Lung (tissue), 12 donors: ENCODE measurements around the gene ABCB11. TPM values are rescaled to one million over a fixed set of nuclear protein-coding genes. Genes with fewer than 3 reads are reported as not detected.
"Not testable (repeated sequence)": the region's sequence is repeated elsewhere in the genome, so short reads cannot be mapped to it uniquely, and the experiment has no call there.

Source experiments
- ATAC-seq: fragments of 200-7000 bp; cut with Tn5 transposase; one replicate; pipeline ENCODE4 v1.9.1; 2020; ENCODE audit warnings: moderate number of reproducible peaks; ENCODE audit not compliant: insufficient read depth, low FRiP score
- DNase-seq, 3 donors: peaks; one replicate each; pipeline ENCODE4 v3.0.0-alpha.2; 2013 to 2017
- H3K27ac ChIP-seq, 2 donors: one replicate each; pipeline ENCODE4 v1.5.1; 2013; ENCODE audit warnings: mild to moderate bottlenecking in 2 of 2, moderate library complexity in 2 of 2, control low read depth in 1 of 2, inconsistent platforms in 1 of 2, low read depth in 1 of 2, low read length in 1 of 2
- H3K27me3 ChIP-seq, 3 donors: one replicate each; pipeline ENCODE4 v1.5.1; 2013; ENCODE audit warnings: low read length in 2 of 3; ENCODE audit not compliant: control insufficient read depth in 3 of 3, insufficient read depth in 3 of 3
- H3K36me3 ChIP-seq, 4 donors: one replicate each; pipeline ENCODE4 v1.5.1; 2013; ENCODE audit warnings: low read length in 4 of 4, mild to moderate bottlenecking in 1 of 4, moderate library complexity in 1 of 4; ENCODE audit not compliant: control insufficient read depth in 4 of 4, insufficient read depth in 4 of 4
- H3K4me1 ChIP-seq, 5 donors: one replicate each; pipeline ENCODE4 v1.5.1; 2013; ENCODE audit warnings: low read length in 5 of 5, mild to moderate bottlenecking in 2 of 5, moderate library complexity in 1 of 5; ENCODE audit not compliant: control insufficient read depth in 5 of 5, insufficient read depth in 5 of 5
- H3K4me3 ChIP-seq: one replicate; pipeline ENCODE4 v1.5.1; 2013; ENCODE audit warnings: mild to moderate bottlenecking, control low read depth, moderate library complexity
- H3K9ac ChIP-seq, 2 donors: one replicate each; pipeline ENCODE4 v1.5.1; 2013; ENCODE audit warnings: low read length in 2 of 2, control low read depth in 1 of 2; ENCODE audit not compliant: insufficient read depth in 1 of 2
- H3K9me3 ChIP-seq, 4 donors: one replicate each; pipeline ENCODE4 v1.5.1; 2013; ENCODE audit warnings: low read length in 3 of 4, mild to moderate bottlenecking in 1 of 4, moderate library complexity in 1 of 4; ENCODE audit not compliant: control insufficient read depth in 4 of 4, insufficient read depth in 3 of 4
- CTCF ChIP-seq: IDR thresholded peaks from 2 replicates; pipeline ENCODE4 v1.5.1; 2012; ENCODE audit warnings: mild to moderate bottlenecking; ENCODE audit errors: control extremely low read depth, extremely low read depth
- WGBS, 2 donors: extraction: QIAGEN DNeasy Blood & Tissue Kit; methylation state at CpG; one replicate each; pipeline ENCODE4 v1.1.7; 2013; 5-methylcytosine and 5-hydroxymethylcytosine counted together
- polyA plus RNA-seq, 2 donors: library from polyadenylated mRNA; stranded (reverse); fragments of 200-250 nt; gene quantifications; one replicate each; pipeline ENCODE4 v1.2.1, GENCODE V29; 2013
- total RNA-seq, 2 donors: library from RNA; depleted of rRNA in 1 of 2; stranded (reverse); fragments of >200 nt in 1 of 2; gene quantifications; one replicate each; pipeline ENCODE4 v1.2.1, GENCODE V29; 2014 to 2021
- donor health status: control.
- donor health status: control.
- donor health status: Bipolar disorder and iron deficiency.
- donor health status: healthy.
- donor health status: DM: yes; HTN: yes; CAD: no.

The ABCB11 gene
- total and polyA plus RNA-seq, 4 donors: 0.02 to 0.37 (median 0.09) TPM

GRCh38 chr2:169066897-169067296 is 35.8 kb upstream of the ABCB11 start:
- TF ChIP-seq CTCF: no peak
- peak overlapping the region in 1 of 2 donors; percentile 52 for H3K27ac ChIP-seq
- H3K36me3 ChIP-seq: no peaks in the 10 kb centered on the region
- WGBS, 2 donors: 24 to 28% methylated on average over 1 of the region's 1 CpG
- H3K9me3 ChIP-seq: no peaks in the 10 kb centered on the region
- no peaks in the 10 kb centered on the region for H3K4me1 ChIP-seq
- no peak overlapping the region for H3K4me3 ChIP-seq
- H3K9ac ChIP-seq: no peak overlapping the region
- H3K27me3 ChIP-seq: no peaks in the 10 kb centered on the region
- no peak for DNase-seq
- ATAC-seq: no peak

DNA sequence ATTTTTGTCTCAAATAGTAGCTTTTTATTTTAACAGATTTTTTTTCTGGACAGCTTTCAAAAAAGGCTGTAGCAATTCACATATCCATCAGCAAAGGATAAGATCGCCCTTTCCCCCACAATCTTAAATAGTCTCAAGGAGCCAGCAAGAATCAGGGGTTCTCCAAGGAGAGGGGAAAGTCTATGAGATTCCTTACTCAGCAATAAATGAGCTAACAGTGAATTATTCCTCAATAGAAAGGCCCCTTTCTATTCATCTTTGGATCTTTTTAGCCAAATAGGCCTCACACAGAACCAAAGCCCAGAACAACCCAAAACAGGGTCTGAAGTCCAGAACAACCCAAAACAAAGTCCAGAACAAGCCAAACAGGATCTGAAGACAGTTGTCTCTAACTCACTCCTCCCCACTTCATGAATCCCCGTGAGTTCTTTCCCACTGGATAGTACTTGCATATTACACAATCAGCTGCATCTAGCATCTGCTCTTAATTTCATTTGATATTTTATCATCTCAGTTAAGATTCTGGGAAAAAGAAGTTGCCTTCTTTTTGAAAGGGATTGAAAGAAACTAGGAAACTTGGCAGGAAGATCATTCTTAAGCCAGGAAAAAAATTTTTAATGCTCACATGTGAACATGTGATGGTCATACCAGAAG is 34.9 kb upstream of the ABCB11 start:
- ATAC-seq (no peak), DNase-seq (no peak)
- no peak overlapping the region for H3K9ac ChIP-seq
- no peaks in the 10 kb centered on the region for H3K36me3 ChIP-seq
- no peaks in the 10 kb centered on the region for H3K27me3 ChIP-seq
- H3K4me1 ChIP-seq: no peaks in the 10 kb centered on the region
- H3K9me3 ChIP-seq: no peaks in the 10 kb centered on the region
- no peak overlapping the region for H3K4me3 ChIP-seq
- WGBS, 2 donors: 77 to 85% methylated on average over 2 of the region's 2 CpGs
- no peak for TF ChIP-seq CTCF
- H3K27ac ChIP-seq: no peak overlapping the region

DNA sequence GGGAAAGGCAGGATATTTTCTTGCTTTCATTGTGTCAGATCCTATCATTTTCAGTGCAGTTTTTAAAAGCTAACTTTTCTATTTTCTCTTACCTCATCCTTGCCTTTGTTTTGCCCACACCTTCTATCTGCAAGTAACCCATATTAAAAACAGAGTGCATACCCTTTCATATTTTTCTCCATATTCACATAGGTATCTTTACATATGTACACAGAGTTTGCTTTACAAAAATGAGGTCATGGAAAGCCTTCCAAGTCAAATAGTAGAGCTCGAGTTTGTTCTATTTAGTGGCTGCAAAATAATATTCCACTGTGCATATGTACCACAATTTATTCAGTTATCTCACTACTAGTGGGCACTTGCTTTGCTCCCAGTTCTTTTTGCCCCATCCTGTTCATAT is 34.3 kb upstream of the ABCB11 start:
- Histone ChIP-seq H3K9ac (no peak overlapping the region), H3K9me3 (no peaks in the 10 kb centered on the region), H3K27me3 (no peaks in the 10 kb centered on the region), H3K36me3 (no peaks in the 10 kb centered on the region), H3K4me1 (no peaks in the 10 kb centered on the region), H3K27ac (no peak overlapping the region), H3K4me3 (no peak overlapping the region)
- DNase-seq: no peak
- ATAC-seq: no peak
- WGBS, 2 donors: 68 to 96% methylated on average over 1 of the region's 1 CpG
- TF ChIP-seq CTCF: no peak

- not testable (repeated sequence) for H3K27me3 ChIP-seq, DNase-seq, H3K36me3 ChIP-seq, H3K9ac ChIP-seq, ATAC-seq, H3K4me3 ChIP-seq, H3K4me1 ChIP-seq, H3K9me3 ChIP-seq, H3K27ac ChIP-seq
- 96 to 98% methylated on average over 17 of the region's 17 CpGs for WGBS, 2 donors
Measured at GRCh38 chr2:169064199-169064598, 33.1 kb upstream of the ABCB11 start.

- DNase-seq, H3K4me1 ChIP-seq, ATAC-seq, H3K9ac ChIP-seq, H3K4me3 ChIP-seq, H3K9me3 ChIP-seq, H3K27ac ChIP-seq, H3K36me3 ChIP-seq, H3K27me3 ChIP-seq: not testable (repeated sequence)
- 90 to 97% methylated on average over 2 of the region's 2 CpGs for WGBS, 2 donors
Measured at GRCh38 chr2:169054575-169054974, 23.5 kb upstream of the ABCB11 start.
